ENCODE measurements around the gene WDR81. TPM values are rescaled to one million over a fixed set of nuclear protein-coding genes. Genes with fewer than 3 reads are reported as not detected.
A peak's percentile ranks its signal among the peaks of the same experiment; 100 is the strongest.
"Not testable (repeated sequence)": the region's sequence is repeated elsewhere in the genome, so short reads cannot be mapped to it uniquely, and the experiment has no call there.

The WDR81 gene
- total and polyA plus RNA-seq, 8 donors: 9.3 to 44.2 (median 11.3) TPM

- Histone ChIP-seq H3K4me3 (no peak overlapping the region), H3K27me3 (no peaks in the 10 kb centered on the region), H3K9me3 (no peaks in the 10 kb centered on the region), H3K36me3 (peaks cover 0 to 24% of the 10 kb centered on the region in 2 donors), H3K4me1 (peaks cover 5 to 24% of the 10 kb centered on the region in 2 donors), H3K27ac (no peak overlapping the region)
- ATAC-seq (no peak), DNase-seq (no peak)
- TF ChIP-seq CTCF (IDR thresholded peaks at IDR 0.05): no peak
- intact Hi-C loops (cut with DNase I): no loop called here
These were observed 38.4 kb upstream of the WDR81 start for GRCh38 chr17:1686086-1686485.

DNA sequence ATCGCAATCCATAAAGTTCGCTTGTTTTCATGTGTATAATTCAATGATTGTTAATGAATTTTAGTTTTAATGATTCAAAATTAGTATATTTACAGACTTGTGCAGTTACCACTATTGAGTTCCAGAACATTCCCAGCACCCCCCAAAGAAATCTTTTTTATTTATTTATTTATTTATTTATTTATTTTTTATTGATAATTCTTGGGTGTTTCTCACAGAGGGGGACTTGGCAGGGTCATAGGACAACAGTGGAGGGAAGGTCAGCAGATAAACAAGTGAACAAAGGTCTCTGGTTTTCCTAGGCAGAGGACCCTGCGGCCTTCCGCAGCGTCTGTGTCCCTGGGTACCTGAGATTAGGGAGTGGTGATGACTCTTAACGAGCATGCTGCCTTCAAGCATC, 36.1 kb upstream of the WDR81 start:
- intact Hi-C loops (cut with DNase I); H3K36me3 ChIP-seq; H3K4me3 ChIP-seq: not testable (repeated sequence)

GRCh38 chr17:1690544-1691221, 33.8 kb upstream of the WDR81 start:
- no peaks in the 10 kb centered on the region for H3K27me3 ChIP-seq
- H3K4me1 ChIP-seq: no peaks in the 10 kb centered on the region
- intact Hi-C loops (cut with DNase I): no loop called here
- no peak for DNase-seq
- TF ChIP-seq CTCF (IDR thresholded peaks at IDR 0.05): no peak
- no peak for ATAC-seq
- H3K9me3 ChIP-seq: no peaks in the 10 kb centered on the region
- no peak overlapping the region for H3K27ac ChIP-seq
- no peak overlapping the region for H3K4me3 ChIP-seq
- H3K36me3 ChIP-seq: no peaks in the 10 kb centered on the region

More for the DNA sequence above, 36.1 kb upstream of the WDR81 start:
- not testable (repeated sequence) for H3K27ac ChIP-seq, DNase-seq, H3K9me3 ChIP-seq, H3K27me3 ChIP-seq, ATAC-seq
- H3K4me1 ChIP-seq: peaks cover 5 to 15% of the 10 kb centered on the region in 2 donors

- Histone ChIP-seq H3K27ac (no peak overlapping the region), H3K36me3 (no peaks in the 10 kb centered on the region), H3K27me3 (no peaks in the 10 kb centered on the region), H3K9me3 (no peaks in the 10 kb centered on the region), H3K4me1 (no peaks in the 10 kb centered on the region), H3K4me3 (no peak overlapping the region)
- DNase-seq: no peak
- intact Hi-C loops (cut with DNase I): no loop called here
- TF ChIP-seq CTCF (IDR thresholded peaks at IDR 0.05): no peak
- ATAC-seq: no peak
These were observed 31.2 kb upstream of the WDR81 start for GRCh38 chr17:1693339-1693738.

DNA sequence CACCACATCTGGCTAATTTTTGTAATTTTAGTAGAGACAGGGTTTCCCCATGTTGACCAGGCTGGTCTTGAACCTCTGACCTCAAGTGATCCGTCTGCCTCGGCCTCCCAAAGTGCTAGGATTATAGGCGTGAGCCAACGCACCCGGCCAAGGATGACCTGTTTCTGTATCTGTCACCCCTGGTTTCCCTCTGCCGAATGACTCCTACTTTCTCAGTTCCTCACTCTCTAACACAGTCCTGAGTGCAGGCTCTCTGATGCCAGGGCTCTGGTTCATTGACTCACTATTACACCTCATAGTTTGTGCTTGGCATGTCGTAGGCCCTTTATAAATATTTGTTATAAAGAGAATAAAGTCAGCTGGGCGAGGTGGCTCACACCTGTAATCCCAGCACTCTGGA, 29.1 kb upstream of the WDR81 start:
- no peak for ATAC-seq
- no peak for TF ChIP-seq CTCF (IDR thresholded peaks at IDR 0.05)
- intact Hi-C loops (cut with DNase I): no loop called here

GRCh38 chr17:1697681-1698080, 26.8 kb upstream of the WDR81 start:
- intact Hi-C loops (cut with DNase I): no loop called here
- no peak for TF ChIP-seq CTCF (IDR thresholded peaks at IDR 0.05)
- Histone ChIP-seq H3K36me3 (no peaks in the 10 kb centered on the region), H3K4me3 (no peak overlapping the region), H3K27me3 (no peaks in the 10 kb centered on the region), H3K9me3 (no peaks in the 10 kb centered on the region), H3K27ac (peak overlapping the region in 1 of 2 donors; percentile 48), H3K4me1 (no peaks in the 10 kb centered on the region)
- DNase-seq (peak in 2 of 4 donors; percentile 21 to 53), ATAC-seq (peak; percentile 98)

More for the DNA sequence above, 29.1 kb upstream of the WDR81 start:
- Histone ChIP-seq H3K4me3 (no peak overlapping the region), H3K36me3 (no peaks in the 10 kb centered on the region), H3K4me1 (no peaks in the 10 kb centered on the region), H3K9me3 (no peaks in the 10 kb centered on the region), H3K27ac (no peak overlapping the region), H3K27me3 (no peaks in the 10 kb centered on the region)
- no peak for DNase-seq

GRCh38 chr17:1699891-1700290, 24.6 kb upstream of the WDR81 start:
- not testable (repeated sequence) for H3K36me3 ChIP-seq

More at GRCh38 chr17:1699891-1700290, 24.6 kb upstream of the WDR81 start:
- H3K27me3 ChIP-seq; DNase-seq; intact Hi-C loops (cut with DNase I); H3K27ac ChIP-seq; ATAC-seq; H3K9me3 ChIP-seq; H3K4me3 ChIP-seq; H3K4me1 ChIP-seq: not testable (repeated sequence)

Data from left lung (tissue), 10 donors.